ENCODE measurements around the gene SPACA9. TPM values are rescaled to one million over a fixed set of nuclear protein-coding genes. Genes with fewer than 3 reads are reported as not detected.

The SPACA9 gene
- total RNA-seq, 1 donor from 2014 or later = 13.9 TPM

DNA sequence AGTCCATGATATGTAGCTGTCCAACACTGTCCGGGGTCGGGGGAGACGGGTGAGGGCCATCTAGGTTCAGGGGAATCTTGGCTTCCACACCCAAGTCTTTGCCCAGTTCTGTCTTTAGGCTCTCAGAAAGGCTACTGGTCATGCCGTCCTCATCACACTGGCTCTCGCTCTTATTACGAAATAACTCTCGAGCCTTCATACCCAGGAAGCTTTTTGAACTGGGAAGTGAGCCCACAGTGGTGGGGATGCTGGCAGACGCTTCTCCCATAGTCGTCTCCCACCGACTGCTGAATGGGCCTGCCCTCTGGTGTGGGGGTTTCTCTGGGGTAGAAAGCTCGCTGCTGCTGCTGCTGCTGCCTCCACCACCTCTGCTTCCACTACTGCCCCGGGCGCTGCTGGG, 17.6 kb downstream of the SPACA9 start:
- intact Hi-C loops (cut with DNase I) = no loop called here
- no peaks in the 10 kb centered on the region for H3K27me3 ChIP-seq (ENCODE audit: low read depth)
- no peak overlapping the region for H3K4me3 ChIP-seq
- DNase-seq = no peak
- no peak for ATAC-seq
- H3K36me3 ChIP-seq = peaks cover 74% of the 10 kb centered on the region
- peaks cover 24% of the 10 kb centered on the region for H3K4me1 ChIP-seq
- H3K27ac ChIP-seq = no peak overlapping the region
- no peaks in the 10 kb centered on the region for H3K9me3 ChIP-seq
- TF ChIP-seq, protein P1, sequence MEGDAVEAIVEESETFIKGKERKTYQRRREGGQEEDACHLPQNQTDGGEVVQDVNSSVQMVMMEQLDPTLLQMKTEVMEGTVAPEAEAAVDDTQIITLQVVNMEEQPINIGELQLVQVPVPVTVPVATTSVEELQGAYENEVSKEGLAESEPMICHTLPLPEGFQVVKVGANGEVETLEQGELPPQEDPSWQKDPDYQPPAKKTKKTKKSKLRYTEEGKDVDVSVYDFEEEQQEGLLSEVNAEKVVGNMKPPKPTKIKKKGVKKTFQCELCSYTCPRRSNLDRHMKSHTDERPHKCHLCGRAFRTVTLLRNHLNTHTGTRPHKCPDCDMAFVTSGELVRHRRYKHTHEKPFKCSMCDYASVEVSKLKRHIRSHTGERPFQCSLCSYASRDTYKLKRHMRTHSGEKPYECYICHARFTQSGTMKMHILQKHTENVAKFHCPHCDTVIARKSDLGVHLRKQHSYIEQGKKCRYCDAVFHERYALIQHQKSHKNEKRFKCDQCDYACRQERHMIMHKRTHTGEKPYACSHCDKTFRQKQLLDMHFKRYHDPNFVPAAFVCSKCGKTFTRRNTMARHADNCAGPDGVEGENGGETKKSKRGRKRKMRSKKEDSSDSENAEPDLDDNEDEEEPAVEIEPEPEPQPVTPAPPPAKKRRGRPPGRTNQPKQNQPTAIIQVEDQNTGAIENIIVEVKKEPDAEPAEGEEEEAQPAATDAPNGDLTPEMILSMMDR (IDR thresholded peaks at IDR 0.05) = no peak

GRCh38 chr9:132896906-132897305, 18.2 kb downstream of the SPACA9 start:
- DNase-seq (no peak), ATAC-seq (no peak)
- intact Hi-C loops (cut with DNase I) = no loop called here
- Histone ChIP-seq H3K9me3 (no peaks in the 10 kb centered on the region), H3K27ac (no peak overlapping the region), H3K4me3 (no peak overlapping the region), H3K36me3 (peaks cover 79% of the 10 kb centered on the region), H3K4me1 (peaks cover 22% of the 10 kb centered on the region), H3K27me3 (ENCODE audit: low read depth) (no peaks in the 10 kb centered on the region)
- TF ChIP-seq, protein P1 (IDR thresholded peaks at IDR 0.05) = no peak

DNA sequence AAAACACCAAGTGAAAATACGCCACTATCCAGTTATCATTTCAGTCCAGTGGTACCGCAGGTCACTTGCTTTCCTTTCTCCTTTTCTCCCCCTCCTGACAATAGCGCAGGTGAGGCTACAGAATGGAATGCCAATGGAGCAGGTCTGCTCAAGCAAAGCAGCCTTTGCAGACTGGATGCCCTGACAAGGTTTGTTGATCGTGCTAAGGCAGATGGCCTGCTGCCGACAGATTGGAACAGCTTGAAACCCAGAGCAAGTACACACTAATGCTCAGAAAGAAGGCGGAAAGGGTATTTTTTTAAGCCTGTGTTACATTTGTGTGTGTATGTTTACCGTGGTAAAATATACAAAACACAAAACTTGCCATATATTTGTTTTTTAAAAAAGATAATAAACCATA, 19.4 kb downstream of the SPACA9 start:
- peaks cover 18% of the 10 kb centered on the region for H3K4me1 ChIP-seq
- TF ChIP-seq, protein P1 (IDR thresholded peaks at IDR 0.05) = no peak
- DNase-seq = no peak
- no peaks in the 10 kb centered on the region for H3K27me3 ChIP-seq (ENCODE audit: low read depth)
- H3K36me3 ChIP-seq = peaks cover 87% of the 10 kb centered on the region
- no peak for ATAC-seq
- intact Hi-C loops (cut with DNase I) = no loop called here
- H3K9me3 ChIP-seq = no peaks in the 10 kb centered on the region
- no peak overlapping the region for H3K4me3 ChIP-seq
- H3K27ac ChIP-seq = no peak overlapping the region

GRCh38 chr9:132901858-132902831, 23.4 kb downstream of the SPACA9 start:
- no peaks in the 10 kb centered on the region for H3K27me3 ChIP-seq (ENCODE audit: low read depth)
- no peaks in the 10 kb centered on the region for H3K9me3 ChIP-seq
- H3K4me3 ChIP-seq = no peak overlapping the region
- ATAC-seq (peak; percentile 81 to 93), DNase-seq (no peak)
- H3K4me1 ChIP-seq = no peaks in the 10 kb centered on the region
- intact Hi-C loops (cut with DNase I) = no loop called here
- peaks cover 95% of the 10 kb centered on the region for H3K36me3 ChIP-seq
- H3K27ac ChIP-seq = no peak overlapping the region
- TF ChIP-seq, protein P1 (IDR thresholded peaks at IDR 0.05) = peak; percentile 93

DNA sequence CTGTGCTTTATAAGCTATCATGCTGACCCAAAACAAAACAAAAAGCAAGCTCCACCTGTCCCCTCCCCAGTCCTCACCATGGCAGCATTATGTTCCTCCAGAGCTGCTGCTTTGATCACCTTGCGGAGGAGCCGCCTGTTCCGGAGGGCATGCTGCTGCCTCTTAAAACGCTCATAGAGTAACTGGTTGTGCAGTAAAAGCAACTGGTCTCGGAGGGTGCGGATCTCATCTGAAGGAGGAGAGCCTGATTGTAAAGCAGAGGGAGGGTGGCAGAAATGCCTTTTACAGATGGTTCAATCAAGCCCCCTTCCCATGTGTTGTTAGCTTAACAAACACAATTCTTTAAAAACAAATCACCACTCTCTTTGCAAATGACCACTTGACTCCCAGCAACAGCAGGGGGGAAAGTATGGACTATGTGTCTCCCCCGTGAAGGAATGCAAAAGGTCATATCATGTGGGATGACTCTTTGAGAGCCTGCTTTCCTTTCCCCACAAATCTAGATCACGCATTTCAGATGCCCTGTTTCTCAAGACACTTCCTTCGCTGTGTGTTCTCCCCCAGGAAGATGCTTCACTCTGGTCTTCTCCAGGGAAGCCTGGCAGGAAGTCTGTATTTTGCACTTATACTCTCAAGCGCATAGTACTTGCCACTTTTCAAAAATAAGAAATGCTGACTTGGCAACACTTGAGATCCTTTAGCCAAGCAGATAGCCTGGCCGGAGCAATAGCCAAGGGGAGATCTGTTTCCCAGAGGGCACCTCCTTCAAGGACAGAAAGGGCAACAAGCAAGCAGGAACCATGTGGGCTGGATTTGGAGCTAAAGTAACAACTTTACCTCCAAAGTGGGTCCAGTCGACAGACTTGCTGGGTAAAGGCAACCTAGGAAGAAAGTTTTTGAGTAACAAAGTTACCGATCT, 25.1 kb downstream of the SPACA9 start:
- TF ChIP-seq, protein P1 (IDR thresholded peaks at IDR 0.05) = no peak

More for the DNA sequence above, 25.1 kb downstream of the SPACA9 start:
- Histone ChIP-seq H3K36me3 (peaks cover 83% of the 10 kb centered on the region), H3K27ac (no peak overlapping the region), H3K4me3 (no peak overlapping the region), H3K27me3 (ENCODE audit: low read depth) (no peaks in the 10 kb centered on the region), H3K4me1 (no peaks in the 10 kb centered on the region), H3K9me3 (no peaks in the 10 kb centered on the region)
- intact Hi-C loops (cut with DNase I) = no loop called here
- DNase-seq (no peak), ATAC-seq (no peak)

Measured in lower lobe of right lung (tissue), 2 donors.